Chondrocyte (in vitro differentiated cells): ENCODE results near the gene EPAS1. TPM values are rescaled to one million over a fixed set of nuclear protein-coding genes. Genes with fewer than 3 reads are reported as not detected.

ENCODE experiments used
- DNase-seq: peaks from one replicate; pipeline ENCODE4 v3.0.0; 2021; ENCODE audit warnings: mixed read lengths, low spot score
- H3K27ac Mint-ChIP-seq: one replicate; pipeline ENCODE4 v1.8.0; 2021; ENCODE audit warnings: mild to moderate bottlenecking, moderate library complexity, mixed read lengths; ENCODE audit not compliant: unreplicated experiment
- H3K27me3 Mint-ChIP-seq: 2 replicates; pipeline ENCODE4 v1.8.0; 2021; ENCODE audit warnings: low read depth, mixed read lengths
- H3K36me3 Mint-ChIP-seq: 2 replicates; pipeline ENCODE4 v1.8.0; 2021; ENCODE audit warnings: low read depth, mixed read lengths
- H3K4me1 Mint-ChIP-seq: 2 replicates; pipeline ENCODE4 v1.8.0; 2021; ENCODE audit warnings: low read depth, mild to moderate bottlenecking, mixed read lengths
- H3K4me3 Mint-ChIP-seq: one replicate; pipeline ENCODE4 v1.8.0; 2021; ENCODE audit warnings: mild to moderate bottlenecking, moderate library complexity, mixed read lengths; ENCODE audit not compliant: unreplicated experiment
- H3K9me3 Mint-ChIP-seq: 2 replicates; pipeline ENCODE4 v1.8.0; 2021; ENCODE audit warnings: low read depth, mixed read lengths
- CTCF ChIP-seq: fragments of 200-600 bp; sonication (generic); IDR thresholded peaks from 2 replicates; pipeline ENCODE4 v1.5.0; 2021; ENCODE audit warnings: antibody characterized with exemption, mild to moderate bottlenecking, moderate library complexity
- total RNA-seq: library from RNA; stranded (reverse); gene quantifications from 3 replicates; pipeline ENCODE4 v1.2.1, GENCODE V29; 2021

EPAS1 gene
- total RNA-seq, 1 donor from 2014 or later: 122 TPM

DNA sequence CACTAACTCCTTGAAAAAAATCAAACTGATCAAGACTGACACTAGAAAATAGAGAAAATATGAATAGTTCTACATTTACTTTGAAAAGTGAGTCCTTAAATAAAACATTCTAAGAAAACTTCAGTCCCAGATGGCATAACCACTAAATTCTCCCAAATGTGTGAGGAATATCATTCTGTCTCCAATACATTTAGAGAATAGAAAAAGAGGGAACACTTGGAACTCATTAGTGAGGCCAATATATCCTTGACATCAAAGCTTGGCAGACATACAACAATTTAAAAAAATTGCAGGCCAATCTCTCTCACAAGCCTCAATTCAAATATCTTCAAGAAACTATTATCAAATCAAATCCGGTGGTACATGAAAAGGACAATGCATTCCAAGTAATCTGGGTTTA lies 102.8 kb downstream of the EPAS1 start:
- Mint-ChIP-seq H3K9me3 (no peaks in the 10 kb centered on the region), H3K4me3 (no peak overlapping the region), H3K27ac (no peak overlapping the region), H3K27me3 (peaks cover 4% of the 10 kb centered on the region), H3K4me1 (no peaks in the 10 kb centered on the region), H3K36me3 (no peaks in the 10 kb centered on the region)
- DNase-seq: no peak
- no peak for TF ChIP-seq CTCF

- TF ChIP-seq CTCF: no peak
- no peak overlapping the region for H3K27ac Mint-ChIP-seq
- H3K27me3 Mint-ChIP-seq: peaks cover 4% of the 10 kb centered on the region
- no peaks in the 10 kb centered on the region for H3K4me1 Mint-ChIP-seq
- H3K9me3 Mint-ChIP-seq: no peaks in the 10 kb centered on the region
- no peak overlapping the region for H3K4me3 Mint-ChIP-seq
- no peak for DNase-seq
- no peaks in the 10 kb centered on the region for H3K36me3 Mint-ChIP-seq
These were observed 105.7 kb downstream of the EPAS1 start for GRCh38 chr2:46402874-46403273.

- Mint-ChIP-seq H3K27me3 (no peaks in the 10 kb centered on the region), H3K9me3 (no peaks in the 10 kb centered on the region), H3K36me3 (no peaks in the 10 kb centered on the region), H3K4me3 (no peak overlapping the region), H3K27ac (no peak overlapping the region), H3K4me1 (no peaks in the 10 kb centered on the region)
- DNase-seq: no peak
- TF ChIP-seq CTCF: no peak
These were observed 107.1 kb downstream of the EPAS1 start for GRCh38 chr2:46404181-46404759.

DNA sequence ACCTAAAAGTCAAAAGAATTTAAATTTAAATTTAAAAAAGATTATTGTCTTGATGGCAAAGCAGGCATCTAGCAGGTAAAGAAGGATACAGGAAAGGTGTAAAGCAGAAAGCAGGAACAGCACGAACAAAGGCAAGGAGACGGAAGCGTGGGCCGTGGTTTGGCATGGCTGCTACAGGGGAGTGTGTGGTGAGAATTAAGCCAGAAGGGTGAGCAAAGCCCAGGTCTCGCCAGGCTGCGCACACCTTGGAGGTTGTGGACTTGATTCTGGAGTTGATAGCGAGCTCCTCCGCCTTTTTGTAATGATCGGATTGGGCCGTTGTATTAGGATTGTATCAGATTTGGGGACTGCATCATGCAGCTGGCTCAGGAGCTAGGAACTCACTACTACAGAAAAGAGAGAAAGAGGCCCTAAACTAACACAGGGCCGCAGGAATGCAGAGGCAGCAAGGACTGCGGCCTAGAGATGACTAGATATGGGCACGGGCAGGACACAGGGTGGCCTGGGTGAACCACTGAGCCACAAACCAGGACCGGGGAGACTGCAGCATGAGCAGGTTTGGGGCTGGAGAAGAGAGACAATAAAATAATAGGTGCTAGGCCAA lies 110.7 kb downstream of the EPAS1 start:
- no peak overlapping the region for H3K27ac Mint-ChIP-seq

GRCh38 chr2:46409756-46410155 lies 112.5 kb downstream of the EPAS1 start:
- DNase-seq: no peak
- TF ChIP-seq CTCF: no peak
- no peak overlapping the region for H3K4me3 Mint-ChIP-seq
- H3K36me3 Mint-ChIP-seq: no peaks in the 10 kb centered on the region
- H3K27ac Mint-ChIP-seq: no peak overlapping the region
- H3K9me3 Mint-ChIP-seq: peaks cover 1% of the 10 kb centered on the region
- no peaks in the 10 kb centered on the region for H3K4me1 Mint-ChIP-seq
- H3K27me3 Mint-ChIP-seq: no peaks in the 10 kb centered on the region

More for the DNA sequence above, 110.7 kb downstream of the EPAS1 start:
- DNase-seq: no peak
- no peaks in the 10 kb centered on the region for H3K27me3 Mint-ChIP-seq
- TF ChIP-seq CTCF: no peak
- H3K4me3 Mint-ChIP-seq: no peak overlapping the region
- H3K9me3 Mint-ChIP-seq: no peaks in the 10 kb centered on the region
- H3K4me1 Mint-ChIP-seq: no peaks in the 10 kb centered on the region
- no peaks in the 10 kb centered on the region for H3K36me3 Mint-ChIP-seq
